Ishikawa (cell line): Measurements from ENCODE around the gene MYO5C.

Experiments
- CEBPB ChIP-seq: IDR thresholded peaks from 2 replicates; pipeline ENCODE4 v1.6.1; 2012
- CREB1 ChIP-seq: IDR thresholded peaks from 2 replicates; pipeline ENCODE4 v1.6.1; 2012; ENCODE audit warnings: low read depth
- EGR1 ChIP-seq: IDR thresholded peaks from 2 replicates; pipeline ENCODE4 v1.6.1; 2012
- EP300 ChIP-seq: IDR thresholded peaks from 2 replicates; pipeline ENCODE4 v1.6.1; 2012; ENCODE audit warnings: borderline replicate concordance
- REST ChIP-seq: IDR thresholded peaks from 2 replicates; pipeline ENCODE4 v1.6.1; 2012; ENCODE audit warnings: low read depth, mild to moderate bottlenecking
- TEAD4 ChIP-seq: IDR thresholded peaks from 2 replicates; pipeline ENCODE4 v1.6.1; 2012
- YY1 ChIP-seq: IDR thresholded peaks from 2 replicates; pipeline ENCODE4 v1.6.1; 2012; ENCODE audit warnings: low read depth

DNA sequence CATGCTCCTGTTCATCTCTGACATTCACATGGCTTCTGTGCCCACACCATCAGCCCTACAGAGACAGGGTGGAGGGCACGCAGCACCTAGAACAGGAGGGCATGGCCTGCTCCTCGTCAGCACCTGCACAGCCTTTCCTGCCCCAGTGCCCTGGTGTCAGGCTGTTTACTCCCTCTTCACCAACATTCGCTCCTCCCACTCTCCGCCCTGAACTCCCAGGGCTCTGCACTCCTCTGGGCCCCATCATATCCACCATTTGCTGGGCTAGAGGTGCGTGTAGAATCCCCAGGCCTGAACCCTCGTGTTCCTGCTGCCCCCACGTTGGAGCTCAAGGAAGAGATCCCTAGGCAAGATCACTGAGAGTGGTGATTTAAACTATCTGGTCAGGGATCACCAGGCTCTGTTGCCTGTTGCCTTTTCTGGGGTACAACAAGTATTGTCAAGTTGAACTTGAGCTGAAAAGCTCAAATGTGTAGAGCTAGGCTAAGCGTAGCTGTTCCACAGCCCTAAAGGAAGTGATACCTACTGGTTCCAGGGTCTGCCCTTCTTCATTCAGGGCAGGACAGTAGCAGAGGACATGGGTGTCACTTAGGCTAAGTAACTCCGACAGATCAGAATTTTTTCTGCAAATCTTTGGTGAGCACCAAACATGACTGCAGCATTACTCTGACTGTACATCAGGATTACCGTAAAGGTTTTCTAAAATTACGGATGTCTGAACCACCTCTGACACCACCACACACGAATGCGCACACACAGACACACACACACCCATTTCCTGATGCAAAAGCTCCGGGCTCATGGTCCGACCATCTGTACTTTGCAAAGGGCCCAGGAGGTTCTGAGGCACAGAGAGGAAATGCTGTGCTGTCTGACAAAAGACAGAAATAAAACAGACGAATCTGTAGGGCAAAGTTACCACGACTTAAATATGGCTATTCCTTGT lies 60.7 kb downstream of the MYO5C start:
- TF ChIP-seq REST = no peak
- TF ChIP-seq YY1 = no peak
- no peak for TF ChIP-seq EGR1
- no peak for TF ChIP-seq EP300
- TF ChIP-seq CREB1 = no peak
- TF ChIP-seq TEAD4 = no peak
- no peak for TF ChIP-seq CEBPB
